Ecto neural progenitor cell (in vitro differentiated cells): ENCODE measurements around the gene TDRD10.

Experiments
- DNase-seq: peaks from one replicate; pipeline ENCODE4 v3.0.0-alpha.2; 2018; ENCODE audit warnings: low spot score

Gene TDRD10

DNA sequence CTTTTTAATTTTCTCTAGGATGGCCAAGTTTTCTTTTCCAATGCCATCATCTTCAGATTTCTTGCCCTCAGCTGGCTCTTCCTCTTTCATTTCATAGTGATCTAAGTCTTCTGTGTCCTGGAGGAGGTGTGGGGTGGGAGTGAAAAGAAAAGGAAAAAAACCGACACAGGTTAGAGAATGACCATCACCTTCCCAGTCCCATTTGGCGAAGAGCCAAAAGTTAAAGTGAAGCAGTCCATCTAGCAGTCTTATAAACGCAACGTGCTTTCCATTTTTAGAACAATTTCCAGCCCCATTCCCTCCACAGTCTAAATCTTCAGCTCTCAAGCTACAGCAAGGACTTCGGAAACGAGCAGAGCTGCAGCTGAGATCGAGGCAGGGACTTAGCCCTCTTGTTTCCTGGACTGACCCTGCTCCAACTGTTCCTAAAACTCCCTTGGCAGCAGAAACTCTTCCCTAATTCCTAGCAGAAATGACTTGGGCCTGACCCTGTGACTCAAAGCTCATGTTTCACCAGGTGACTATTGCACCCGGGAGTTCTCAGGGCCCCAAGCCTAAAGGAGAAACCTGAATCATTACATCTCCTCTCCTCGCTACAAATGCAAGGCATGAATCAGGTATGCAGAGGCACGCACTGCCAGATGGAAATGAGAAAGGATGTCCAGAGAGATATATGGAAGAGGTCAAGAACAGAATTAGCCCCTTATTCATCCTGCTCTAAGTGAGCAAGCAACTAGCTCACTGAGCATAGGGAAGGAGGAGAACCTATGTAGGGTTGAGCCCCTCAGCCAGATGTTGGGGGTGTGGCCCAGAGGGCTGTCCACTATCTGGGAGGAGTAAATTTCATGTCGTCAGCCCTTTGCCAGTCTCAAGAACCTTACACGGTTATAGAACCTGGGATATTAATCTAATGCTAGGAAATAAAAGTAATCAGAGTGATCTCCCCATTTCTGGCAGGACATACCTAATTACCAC lies 51.3 kb downstream of the TDRD10 start:
- no peak for DNase-seq

DNA sequence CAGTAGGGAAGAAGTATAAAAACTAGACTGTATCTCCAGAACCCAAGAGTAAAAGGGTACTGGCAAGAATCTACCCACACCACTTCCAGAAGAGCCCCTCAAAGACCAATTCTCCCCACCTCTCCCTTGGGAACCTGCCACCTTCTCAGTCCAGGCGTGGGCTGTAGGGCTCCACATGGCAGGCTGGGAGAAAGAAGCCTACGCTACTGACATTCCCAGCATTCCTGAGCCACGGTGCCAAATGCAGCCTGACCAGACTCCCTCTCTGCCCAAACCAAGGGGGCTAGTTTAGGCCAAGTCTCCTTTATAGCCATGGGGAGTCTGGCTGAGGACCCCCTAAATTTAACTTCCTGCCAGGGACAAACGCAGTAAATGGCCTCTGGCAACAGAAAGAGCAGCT lies 54.4 kb downstream of the TDRD10 start:
- peak; percentile 55 for DNase-seq

DNA sequence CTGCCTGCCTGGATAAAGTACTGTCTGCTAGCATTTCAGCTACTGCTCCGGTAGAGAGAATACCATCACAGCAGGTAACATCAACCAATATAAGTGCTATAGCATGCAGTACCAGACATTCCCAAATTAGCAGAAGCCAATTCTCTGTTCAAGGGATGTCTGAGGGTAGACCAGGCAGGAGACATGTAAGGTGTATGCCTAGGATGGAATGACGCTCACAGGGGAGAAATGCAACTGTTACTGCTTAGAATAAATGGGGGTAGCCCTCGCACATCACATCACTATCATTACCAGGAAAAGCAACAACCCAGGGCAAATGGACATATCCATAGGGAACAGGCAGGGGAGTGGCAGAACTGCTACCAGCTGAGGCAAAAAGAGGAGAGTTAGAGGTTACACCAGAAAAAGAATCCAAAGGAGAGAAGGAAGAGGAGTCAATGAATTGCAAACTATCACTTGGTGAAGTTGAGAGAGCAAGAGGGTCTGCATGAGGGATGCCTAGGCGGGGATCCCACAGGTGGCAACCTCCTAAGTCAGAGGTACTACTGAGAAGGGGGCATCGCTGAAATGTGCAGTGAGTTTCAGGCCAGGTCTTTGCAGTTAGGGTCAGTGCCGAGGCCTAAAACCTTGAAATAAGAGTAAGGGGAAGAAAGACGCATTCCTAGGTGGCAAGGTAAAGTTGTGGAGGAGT lies 55.4 kb downstream of the TDRD10 start:
- no peak for DNase-seq

DNA sequence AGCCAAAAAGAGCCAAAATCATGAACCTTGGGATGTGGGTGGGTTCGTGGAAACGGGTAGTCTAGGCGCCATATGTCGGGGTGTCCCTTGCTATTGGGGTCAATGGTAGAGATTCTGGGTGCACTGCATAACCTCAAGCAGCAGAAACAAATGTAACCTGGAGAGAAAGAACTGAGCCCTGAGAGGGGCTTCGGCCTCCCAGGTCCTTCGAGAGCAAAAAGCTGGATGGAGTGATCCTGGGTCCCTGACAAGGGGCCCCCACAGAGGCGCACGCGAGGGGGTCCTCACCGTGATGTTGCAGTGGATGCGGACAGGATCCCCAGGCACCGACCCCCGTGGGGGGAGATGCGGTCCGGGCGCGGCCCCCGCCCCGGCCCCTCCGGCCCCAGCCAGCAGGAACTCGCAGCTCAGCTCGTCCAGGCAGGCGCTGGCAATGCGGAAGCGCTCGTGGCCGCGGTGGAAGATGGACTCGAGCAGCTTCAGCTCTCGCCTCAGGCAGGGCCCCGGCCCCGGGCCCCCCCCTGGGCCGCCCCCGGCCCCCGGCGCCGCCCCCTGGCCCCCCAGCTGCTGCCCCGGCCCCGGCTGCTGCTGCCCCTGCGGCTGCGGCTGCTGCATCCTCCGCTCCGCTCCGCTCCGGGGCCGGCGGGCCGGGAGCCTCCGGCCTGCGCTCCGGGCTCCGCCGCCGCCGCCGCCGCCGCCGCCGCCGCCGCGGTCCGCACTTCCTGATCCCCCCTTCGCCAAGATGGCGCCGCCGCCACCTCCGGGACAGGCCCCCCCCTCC lies 56.1 kb downstream of the TDRD10 start, which contains the start of gene UBE2Q1:
Gene UBE2Q1 (minus strand): TSS at position 724 of the 781 bp plus-strand sequence. CDS start 109 bp downstream, at position 615.
- DNase-seq = peak; percentile 75

DNA sequence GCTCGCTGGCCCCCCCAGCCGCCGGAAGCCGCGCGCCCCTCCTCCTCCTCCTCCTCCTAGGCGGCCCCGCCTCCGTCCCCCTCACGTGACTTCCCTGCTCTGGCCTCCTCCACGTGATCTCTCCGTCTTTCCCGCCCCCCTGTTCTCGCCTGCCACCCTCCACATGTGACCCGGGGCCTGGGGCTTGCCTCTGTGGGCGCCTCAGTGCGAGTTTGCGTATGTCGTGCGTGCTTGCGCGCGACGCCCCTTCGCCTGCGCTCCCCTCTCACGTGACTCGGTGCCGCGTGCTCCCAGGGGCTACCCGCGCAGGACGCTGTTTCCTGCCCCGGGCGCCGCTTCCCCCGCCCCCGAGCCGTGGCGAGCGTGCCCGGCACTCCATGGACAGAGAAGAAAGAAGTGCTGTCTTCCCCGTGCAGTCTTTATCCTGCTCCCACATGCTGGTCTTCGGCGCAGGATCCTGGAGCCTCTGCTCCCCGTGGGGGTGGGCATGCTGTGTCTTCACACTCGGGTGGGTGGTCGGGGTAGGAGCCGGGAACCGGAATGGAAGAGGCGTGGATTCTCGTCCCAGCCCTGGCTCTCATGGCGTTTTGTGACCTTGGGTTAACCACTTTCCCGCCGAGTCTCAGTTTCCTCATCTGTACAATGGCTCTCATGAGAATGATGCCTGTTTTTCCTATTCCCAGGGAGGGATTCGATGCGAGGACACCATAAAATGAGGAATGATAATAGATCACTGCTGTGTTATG lies 56.9 kb downstream of the TDRD10 start:
- peak; percentile 98 for DNase-seq

DNA sequence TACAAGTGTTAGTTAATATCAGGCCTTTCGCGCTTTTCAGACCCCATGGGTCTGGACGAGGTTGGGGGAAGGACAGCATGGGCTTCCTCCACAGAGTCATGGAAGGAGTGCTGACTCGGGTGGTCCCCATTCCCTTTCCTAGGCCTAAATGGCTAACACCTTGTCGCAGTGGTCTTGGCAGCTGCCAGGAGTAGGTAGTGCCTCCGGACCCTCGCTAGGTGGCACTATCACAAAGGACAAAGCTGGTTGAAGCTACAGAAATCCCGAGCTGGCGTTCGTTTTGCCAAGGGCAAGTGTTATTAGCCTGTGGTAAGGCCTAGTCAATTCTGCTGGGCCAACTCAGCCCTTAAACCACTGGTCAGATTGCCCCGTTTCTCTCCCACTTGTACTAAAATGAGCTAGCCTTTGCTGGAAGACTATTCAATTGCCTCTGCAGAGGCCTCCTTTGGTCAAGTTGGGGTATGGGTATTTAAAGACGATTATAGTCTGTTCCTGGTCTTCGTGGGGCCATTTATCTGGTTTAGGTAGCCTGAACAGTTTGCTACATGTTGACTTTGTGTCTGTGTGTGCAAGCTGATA lies 57.5 kb downstream of the TDRD10 start:
- DNase-seq = peak; percentile 88

DNA sequence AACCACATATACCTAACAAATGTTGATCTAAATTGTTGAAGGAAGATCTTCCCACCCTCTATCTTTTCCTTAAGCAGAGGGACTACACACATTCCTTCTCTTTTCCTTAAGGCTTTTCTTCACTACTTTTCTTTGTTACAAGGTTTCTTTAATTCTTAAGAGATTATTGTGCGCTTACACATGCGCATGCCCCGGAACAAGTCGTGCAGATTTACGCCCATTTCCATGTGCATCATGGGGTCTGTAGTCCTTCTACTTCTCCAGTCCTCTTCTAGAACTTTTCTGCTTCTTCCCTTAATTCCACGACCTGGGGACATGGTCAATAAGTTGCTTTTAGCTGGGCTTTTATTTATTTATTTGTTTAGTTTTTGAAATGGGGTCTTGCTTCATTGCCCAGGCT lies 63.9 kb downstream of the TDRD10 start:
- DNase-seq = no peak

DNA sequence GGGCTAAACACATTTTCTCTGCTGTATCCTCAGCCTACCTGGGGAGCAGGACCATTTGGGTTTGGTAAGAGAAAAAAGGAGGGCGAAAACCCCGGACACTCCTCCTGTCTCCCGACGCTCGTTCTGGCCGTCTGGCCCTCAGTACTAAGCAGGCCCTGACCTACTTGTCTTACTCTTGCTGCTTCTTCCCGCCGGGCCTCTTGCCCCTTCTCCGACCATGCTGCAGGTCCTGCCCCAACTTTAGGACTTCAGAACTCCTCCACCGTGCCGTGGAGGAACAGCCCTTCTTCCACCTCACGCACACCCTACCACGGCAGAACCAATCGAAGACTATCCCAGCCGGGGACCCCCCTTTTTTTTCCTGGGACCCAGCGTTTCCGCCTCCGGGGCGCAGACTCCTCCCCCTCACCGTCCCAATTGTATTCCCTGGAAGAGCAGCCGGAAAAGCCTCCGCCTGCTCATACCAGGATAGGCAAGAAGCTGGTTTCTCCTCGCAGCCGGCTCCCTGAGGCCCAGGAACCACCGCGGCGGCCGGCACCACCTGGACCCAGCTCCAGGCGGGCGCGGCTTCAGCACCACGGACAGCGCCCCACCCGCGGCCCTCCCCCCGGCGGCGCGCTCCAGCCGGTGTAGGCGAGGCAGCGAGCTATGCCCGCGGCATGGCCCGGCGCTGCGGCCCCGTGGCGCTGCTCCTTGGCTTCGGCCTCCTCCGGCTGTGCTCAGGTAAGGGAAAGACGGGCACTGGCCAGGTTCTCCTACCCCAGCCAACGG lies 65.6 kb downstream of the TDRD10 start, which contains the start of gene CHRNB2:
Gene CHRNB2 (plus strand): TSS at position 393 of the 771 bp plus-strand sequence. CDS start 267 bp downstream, at position 660.
- peak; percentile 91 for DNase-seq

DNA sequence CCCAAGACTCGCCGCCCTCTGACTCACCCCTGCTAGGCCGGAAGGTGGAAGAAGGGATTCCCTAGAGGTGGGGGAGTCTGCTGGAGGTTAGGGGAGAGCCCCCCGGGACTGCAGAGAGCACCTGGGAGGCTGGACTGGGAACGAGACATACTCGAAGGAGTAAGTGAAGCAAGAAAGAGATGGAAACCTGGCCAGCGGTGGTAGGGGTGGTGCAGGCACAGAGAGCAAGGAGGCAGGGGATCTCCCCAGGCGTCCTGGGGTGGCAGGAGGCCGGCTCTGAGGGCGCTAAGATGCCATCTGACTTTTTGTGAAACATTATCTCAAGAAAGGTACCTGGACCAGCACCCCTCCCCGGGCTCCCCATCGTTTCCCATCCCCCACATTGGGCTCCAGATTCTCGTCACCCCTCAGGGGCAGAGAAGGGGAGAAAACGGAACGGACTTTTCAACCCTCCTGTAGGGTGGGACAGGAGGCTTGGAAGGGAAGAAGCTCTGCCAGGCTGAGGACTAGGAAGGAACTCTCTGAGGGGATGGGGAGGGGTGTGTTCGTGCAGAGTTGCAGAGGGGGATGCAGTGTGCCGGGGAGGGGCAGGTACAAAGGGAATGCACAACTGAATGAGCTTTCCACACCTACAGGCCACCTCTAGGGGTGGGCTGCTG lies 66.3 kb downstream of the TDRD10 start:
- DNase-seq = no peak

DNA sequence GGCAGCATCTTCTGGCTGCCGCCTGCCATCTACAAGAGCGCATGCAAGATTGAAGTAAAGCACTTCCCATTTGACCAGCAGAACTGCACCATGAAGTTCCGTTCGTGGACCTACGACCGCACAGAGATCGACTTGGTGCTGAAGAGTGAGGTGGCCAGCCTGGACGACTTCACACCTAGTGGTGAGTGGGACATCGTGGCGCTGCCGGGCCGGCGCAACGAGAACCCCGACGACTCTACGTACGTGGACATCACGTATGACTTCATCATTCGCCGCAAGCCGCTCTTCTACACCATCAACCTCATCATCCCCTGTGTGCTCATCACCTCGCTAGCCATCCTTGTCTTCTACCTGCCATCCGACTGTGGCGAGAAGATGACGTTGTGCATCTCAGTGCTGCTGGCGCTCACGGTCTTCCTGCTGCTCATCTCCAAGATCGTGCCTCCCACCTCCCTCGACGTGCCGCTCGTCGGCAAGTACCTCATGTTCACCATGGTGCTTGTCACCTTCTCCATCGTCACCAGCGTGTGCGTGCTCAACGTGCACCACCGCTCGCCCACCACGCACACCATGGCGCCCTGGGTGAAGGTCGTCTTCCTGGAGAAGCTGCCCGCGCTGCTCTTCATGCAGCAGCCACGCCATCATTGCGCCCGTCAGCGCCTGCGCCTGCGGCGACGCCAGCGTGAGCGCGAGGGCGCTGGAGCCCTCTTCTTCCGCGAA lies 69.4 kb downstream of the TDRD10 start:
- no peak for DNase-seq

DNA sequence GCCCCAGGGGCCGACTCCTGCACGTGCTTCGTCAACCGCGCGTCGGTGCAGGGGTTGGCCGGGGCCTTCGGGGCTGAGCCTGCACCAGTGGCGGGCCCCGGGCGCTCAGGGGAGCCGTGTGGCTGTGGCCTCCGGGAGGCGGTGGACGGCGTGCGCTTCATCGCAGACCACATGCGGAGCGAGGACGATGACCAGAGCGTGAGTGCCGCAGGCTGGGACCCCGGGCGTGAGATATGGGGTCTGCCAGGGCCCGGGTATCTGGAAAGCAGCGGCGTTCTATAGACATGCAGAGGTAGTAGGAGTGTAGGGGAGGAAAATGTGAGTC lies 69.9 kb downstream of the TDRD10 start:
- no peak for DNase-seq

DNA sequence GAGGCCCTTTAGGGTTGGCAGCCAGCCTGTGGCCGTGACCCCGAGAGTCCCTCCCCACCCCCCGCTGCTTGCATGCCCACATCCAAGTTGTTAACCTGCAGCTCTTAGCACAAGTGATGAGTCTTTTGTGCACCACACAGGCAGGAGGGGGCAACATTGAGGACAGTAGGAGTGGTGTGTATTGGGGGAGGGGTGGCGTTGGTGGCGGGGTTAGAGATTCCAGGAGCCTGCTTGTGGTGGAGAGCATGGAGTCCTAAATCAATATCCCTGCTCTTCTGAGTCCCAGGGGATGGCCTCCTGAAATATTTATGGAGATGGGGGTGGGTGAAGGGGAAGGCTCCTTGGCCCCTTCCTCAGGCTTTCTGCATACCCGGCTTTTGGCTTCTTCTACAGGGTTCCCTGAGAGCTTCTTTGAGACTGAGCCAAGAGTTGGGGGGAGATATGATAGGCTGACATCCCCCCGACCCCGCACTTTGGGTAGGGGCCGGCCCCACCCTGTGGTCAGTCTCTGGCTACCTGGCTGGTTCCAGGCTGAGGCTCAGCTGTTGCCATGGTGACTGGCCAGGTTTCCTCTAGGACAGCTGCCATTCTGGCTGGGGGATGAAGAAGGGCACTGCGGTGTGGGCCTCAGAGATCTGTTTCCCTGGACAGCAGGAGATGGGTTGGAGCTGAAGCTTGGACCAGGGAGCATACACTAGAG lies 70.6 kb downstream of the TDRD10 start:
- no peak for DNase-seq

DNA sequence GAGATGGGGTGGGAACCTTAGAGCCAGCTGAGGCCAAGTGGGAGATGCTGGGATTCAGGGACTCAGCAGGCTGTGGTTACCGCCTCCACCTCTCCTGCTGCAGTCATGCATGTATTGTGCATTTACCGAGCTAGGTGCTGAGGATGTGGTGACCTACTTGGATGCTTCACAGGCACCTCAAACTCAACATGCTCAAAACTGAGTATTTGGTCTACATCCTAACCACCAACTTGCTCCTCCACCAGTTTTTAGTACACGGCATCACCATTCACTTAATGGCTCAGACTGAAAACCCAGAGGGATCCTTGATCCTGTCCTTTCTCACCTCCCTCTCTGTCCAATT lies 71.1 kb downstream of the TDRD10 start:
- no peak for DNase-seq

DNA sequence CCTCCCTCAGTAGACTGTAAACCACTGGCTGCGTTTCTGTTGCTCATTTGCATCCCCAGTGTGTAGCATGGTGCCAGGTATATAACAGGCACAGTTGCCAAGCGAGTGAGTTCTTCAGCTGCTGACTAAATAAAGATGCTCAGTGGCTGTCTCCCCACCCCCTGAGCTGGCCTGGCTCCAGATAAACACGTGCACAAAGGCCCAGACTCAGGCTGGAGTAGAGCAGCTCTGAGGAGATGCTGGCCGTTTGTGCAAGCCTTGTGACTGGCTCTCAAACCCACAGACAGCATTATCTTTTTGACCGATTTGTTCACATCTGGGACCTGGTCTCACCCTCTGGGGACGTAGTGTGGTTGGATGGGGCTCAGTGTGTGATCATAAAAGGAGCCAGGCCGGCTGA lies 72.7 kb downstream of the TDRD10 start:
- DNase-seq = no peak

DNA sequence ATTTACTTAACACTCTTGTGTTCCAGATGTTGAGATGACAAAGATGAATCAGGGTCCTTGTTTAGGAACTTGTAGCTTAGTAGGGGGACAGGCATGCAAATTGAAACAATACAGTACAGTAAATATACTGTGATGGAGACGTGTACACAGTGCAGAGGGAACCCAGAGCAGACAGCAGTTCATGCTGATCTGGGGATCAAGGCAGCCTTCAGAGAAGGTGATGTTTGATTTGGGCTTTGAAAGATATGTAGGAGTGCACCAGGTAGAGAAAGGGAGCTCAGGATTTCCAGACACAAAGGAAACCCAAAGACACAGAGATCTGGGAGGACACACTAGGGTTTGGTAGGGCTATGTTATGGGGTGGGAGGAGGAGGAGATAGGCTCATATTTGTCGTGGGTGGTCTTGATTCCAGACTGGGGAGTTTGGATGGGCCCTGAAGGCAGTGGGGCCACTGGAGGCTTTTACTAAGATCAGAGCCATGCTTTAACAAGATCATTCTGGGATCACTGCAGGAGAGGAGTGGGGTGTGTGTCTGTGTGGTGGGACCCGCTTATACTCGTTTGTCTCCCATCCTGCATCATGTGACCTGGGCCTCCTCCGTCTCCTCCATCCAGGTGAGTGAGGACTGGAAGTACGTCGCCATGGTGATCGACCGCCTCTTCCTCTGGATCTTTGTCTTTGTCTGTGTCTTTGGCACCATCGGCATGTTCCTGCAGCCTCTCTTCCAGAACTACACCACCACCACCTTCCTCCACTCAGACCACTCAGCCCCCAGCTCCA lies 73.3 kb downstream of the TDRD10 start:
- DNase-seq = no peak

DNA sequence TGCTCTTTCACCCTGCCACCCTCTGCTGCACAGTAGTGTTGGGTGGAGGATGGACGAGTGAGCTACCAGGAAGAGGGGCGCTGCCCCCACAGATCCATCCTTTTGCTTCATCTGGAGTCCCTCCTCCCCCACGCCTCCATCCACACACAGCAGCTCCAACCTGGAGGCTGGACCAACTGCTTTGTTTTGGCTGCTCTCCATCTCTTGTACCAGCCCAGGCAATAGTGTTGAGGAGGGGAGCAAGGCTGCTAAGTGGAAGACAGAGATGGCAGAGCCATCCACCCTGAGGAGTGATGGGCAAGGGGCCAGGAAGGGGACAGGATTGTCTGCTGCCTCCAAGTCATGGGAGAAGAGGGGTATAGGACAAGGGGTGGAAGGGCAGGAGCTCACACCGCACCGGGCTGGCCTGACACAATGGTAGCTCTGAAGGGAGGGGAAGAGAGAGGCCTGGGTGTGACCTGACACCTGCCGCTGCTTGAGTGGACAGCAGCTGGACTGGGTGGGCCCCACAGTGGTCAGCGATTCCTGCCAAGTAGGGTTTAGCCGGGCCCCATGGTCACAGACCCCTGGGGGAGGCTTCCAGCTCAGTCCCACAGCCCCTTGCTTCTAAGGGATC lies 74.0 kb downstream of the TDRD10 start:
- DNase-seq = no peak

DNA sequence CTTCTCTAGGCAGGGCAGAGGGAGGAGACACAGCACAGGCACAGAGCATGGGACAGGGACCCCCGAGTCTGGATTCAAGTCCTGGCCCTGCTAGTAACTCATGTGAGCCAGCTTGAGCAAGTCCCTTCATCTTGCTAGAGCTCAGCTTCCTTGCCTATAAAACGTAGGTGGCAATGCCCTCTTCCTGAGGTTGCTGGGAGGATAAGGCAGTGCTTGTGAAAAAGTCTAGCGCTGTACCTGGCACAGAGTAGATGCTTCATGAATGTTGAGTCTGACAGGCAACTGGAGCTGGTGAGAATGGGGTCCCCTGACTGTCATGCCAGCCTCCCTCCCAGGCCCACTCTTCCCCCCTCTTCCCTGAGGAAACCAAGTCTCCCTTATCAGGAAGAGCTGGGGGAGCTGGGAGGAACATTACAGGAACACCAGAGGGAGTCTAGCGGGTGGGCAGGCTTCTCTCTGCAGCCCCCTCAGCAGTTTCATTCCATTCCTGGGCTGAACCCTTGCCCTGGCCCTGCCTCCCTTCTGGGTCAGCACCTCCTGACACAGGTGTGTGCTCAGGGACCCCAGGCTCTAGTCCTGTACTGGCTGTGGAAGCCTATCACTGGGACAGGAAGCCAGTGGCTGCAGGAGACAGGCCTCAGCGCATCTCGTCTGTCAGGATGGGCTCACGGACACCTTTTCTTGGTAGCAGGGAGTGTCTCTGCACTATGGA lies 75.5 kb downstream of the TDRD10 start:
- no peak for DNase-seq
